IMR-90 (cell line): ENCODE data around the gene CEP63. TPM values are rescaled to one million over a fixed set of nuclear protein-coding genes. Genes with fewer than 3 reads are reported as not detected.

Experiments used
- ATAC-seq: fragments of 200-7000 bp; cut with Tn5 transposase; 2 replicates; pipeline ENCODE4 v1.9.1; 2020; ENCODE audit warnings: low read depth, mild to moderate bottlenecking, moderate library complexity
- BruUV-seq: library from RNA; stranded (reverse); fragments of 400-500 nt; replicated peaks from 2 replicates; lab custom pipeline; 2021; lab: Mats Ljungman, UMichigan
- CTCF ChIA-PET: fragments of 300-600 bp; formaldehyde crosslinking; extraction: SDS; loops from one replicate; lab custom pipeline; 2021; ENCODE audit warnings: antibody characterized with exemption; lab: Yijun Ruan, JAX
- POLR2A ChIA-PET: fragments of 300-600 bp; sonication (Branson Sonifier 250); formaldehyde crosslinking; loops from one replicate; lab custom pipeline; 2022; ENCODE audit warnings: antibody characterized with exemption; ENCODE audit not compliant: unreplicated experiment; lab: Charles Lee
- DNase-seq: peaks from one replicate; pipeline ENCODE4 v3.0.0; 2013
- H2AFZ ChIP-seq: replicated peaks from 2 replicates; pipeline ENCODE3; 2013; ENCODE audit warnings: low read length, mild to moderate bottlenecking; ENCODE audit not compliant: poor library complexity
- H2AK5ac ChIP-seq: 2 replicates; pipeline ENCODE4 v1.6.1; 2013; ENCODE audit warnings: low read depth, low read length, inconsistent platforms
- H2AK9ac ChIP-seq: replicated peaks from 2 replicates; pipeline ENCODE3; 2013; ENCODE audit warnings: mild to moderate bottlenecking, low read depth, low read length, moderate library complexity; ENCODE audit not compliant: poor library complexity
- H2BK120ac ChIP-seq: 2 replicates; pipeline ENCODE4 v1.6.1; 2013; ENCODE audit warnings: low read depth, low read length, inconsistent platforms
- H2BK15ac ChIP-seq: 3 replicates; pipeline ENCODE4 v1.6.1; 2013; ENCODE audit warnings: low read depth, low read length, inconsistent platforms
- H2BK20ac ChIP-seq: 2 replicates; pipeline ENCODE4 v1.6.1; 2013; ENCODE audit warnings: low read depth, mild to moderate bottlenecking, inconsistent platforms, low read length, moderate library complexity
- H2BK5ac ChIP-seq: 2 replicates; pipeline ENCODE4 v1.6.1; 2013; ENCODE audit warnings: mild to moderate bottlenecking, low read depth, low read length, inconsistent platforms; ENCODE audit not compliant: poor library complexity, severe bottlenecking
- H3K14ac ChIP-seq: replicated peaks from 2 replicates; pipeline ENCODE4 v1.6.1; 2013; ENCODE audit warnings: low read depth, low read length, inconsistent platforms
- H3K18ac ChIP-seq: 2 replicates; pipeline ENCODE4 v1.6.1; 2013; ENCODE audit warnings: low read depth, low read length, control low read depth
- H3K23ac ChIP-seq: 2 replicates; pipeline ENCODE4 v1.6.1; 2013; ENCODE audit warnings: low read depth, low read length, inconsistent platforms
- H3K27ac ChIP-seq: 2 replicates; pipeline ENCODE4 v1.5.1; 2013; ENCODE audit warnings: mild to moderate bottlenecking, control low read depth, low read length; ENCODE audit not compliant: insufficient read depth
- H3K27me3 ChIP-seq: 2 replicates; pipeline ENCODE4 v1.6.1; 2013; ENCODE audit warnings: low read length; ENCODE audit not compliant: control insufficient read depth, insufficient read depth
- H3K36me3 ChIP-seq: 2 replicates; pipeline ENCODE4 v1.6.1; 2013; ENCODE audit warnings: low read length, mixed read lengths; ENCODE audit not compliant: control insufficient read depth, insufficient read depth
- H3K4ac ChIP-seq: 2 replicates; pipeline ENCODE4 v1.6.1; 2013; ENCODE audit warnings: low read depth, low read length, inconsistent platforms
- H3K4me1 ChIP-seq: 2 replicates; pipeline ENCODE4 v1.6.1; 2013; ENCODE audit warnings: low read length, mixed read lengths; ENCODE audit not compliant: control insufficient read depth, insufficient read depth
- H3K4me2 ChIP-seq: 2 replicates; pipeline ENCODE4 v1.6.1; 2013; ENCODE audit warnings: low read depth, mild to moderate bottlenecking, control low read depth, low read length, moderate library complexity
- H3K4me3 ChIP-seq: 2 replicates; pipeline ENCODE4 v1.5.1; 2013; ENCODE audit warnings: low read depth, mild to moderate bottlenecking, control low read depth, low read length, moderate library complexity; ENCODE audit not compliant: insufficient read depth
- H3K56ac ChIP-seq: 2 replicates; pipeline ENCODE4 v1.6.1; 2013; ENCODE audit warnings: low read length, inconsistent platforms; ENCODE audit not compliant: insufficient read depth; ENCODE audit errors: extremely low read depth
- H3K79me1 ChIP-seq, 2 experiments: 2 replicates each; pipeline ENCODE4 v1.6.1; 2013; ENCODE audit warnings: low read length in 2 of 2, inconsistent platforms in 1 of 2, low read depth in 1 of 2
- H3K9ac ChIP-seq: 2 replicates; pipeline ENCODE4 v1.6.1; 2013; ENCODE audit warnings: low read depth, low read length, control low read depth
- H3K9me1 ChIP-seq: 2 replicates; pipeline ENCODE4 v1.6.1; 2013; ENCODE audit warnings: low read length, inconsistent platforms; ENCODE audit not compliant: insufficient read depth
- H3K9me3 ChIP-seq: 2 replicates; pipeline ENCODE4 v1.6.1; 2013; ENCODE audit warnings: low read length; ENCODE audit not compliant: control insufficient read depth, insufficient read depth
- H4K20me1 ChIP-seq: 2 replicates; pipeline ENCODE4 v1.6.1; 2013; ENCODE audit warnings: low read length, inconsistent platforms; ENCODE audit not compliant: insufficient read depth
- H4K5ac ChIP-seq: 2 replicates; pipeline ENCODE4 v1.6.1; 2013; ENCODE audit warnings: mild to moderate bottlenecking, low read depth, low read length, control low read depth
- H4K8ac ChIP-seq, 2 experiments: 2 replicates each; pipeline ENCODE4 v1.6.1; 2013; ENCODE audit warnings: low read depth in 2 of 2, low read length in 2 of 2, control low read depth in 1 of 2, inconsistent platforms in 1 of 2
- H4K91ac ChIP-seq: 2 replicates; pipeline ENCODE4 v1.6.1; 2013; ENCODE audit warnings: low read depth, low read length, inconsistent platforms; ENCODE audit not compliant: insufficient read depth
- BHLHE40 ChIP-seq: fragments of 150-350 bp; IDR thresholded peaks from 2 replicates; pipeline ENCODE4 v1.6.1; 2016; ENCODE audit warnings: mild to moderate bottlenecking, low read depth, low read length
- CEBPB ChIP-seq: IDR thresholded peaks from 2 replicates; pipeline ENCODE4 v1.6.1; 2012; ENCODE audit warnings: low read depth, low read length, improper control_type of control experiment
- CHD1 ChIP-seq: IDR thresholded peaks from 2 replicates; pipeline ENCODE4 v1.6.1; 2012; ENCODE audit warnings: low read depth, low read length, improper control_type of control experiment
- FOS ChIP-seq: fragments of 150-350 bp; IDR thresholded peaks from 2 replicates; pipeline ENCODE4 v1.6.1; 2016; ENCODE audit warnings: low read depth, low read length
- MAFK ChIP-seq: IDR thresholded peaks from 2 replicates; pipeline ENCODE4 v1.6.1; 2012; ENCODE audit warnings: low read depth, low read length, improper control_type of control experiment
- MAZ ChIP-seq: IDR thresholded peaks from 2 replicates; pipeline ENCODE4 v1.6.1; 2012; ENCODE audit warnings: low read depth, mild to moderate bottlenecking, low read length, improper control_type of control experiment, moderate library complexity, borderline replicate concordance
- MXI1 ChIP-seq: IDR thresholded peaks from 2 replicates; pipeline ENCODE4 v1.6.1; 2012; ENCODE audit warnings: low read depth, mild to moderate bottlenecking, low read length, moderate library complexity, borderline replicate concordance
- NFE2L2 ChIP-seq: fragments of 150-350 bp; IDR thresholded peaks from 2 replicates; pipeline ENCODE4 v1.6.1; 2016; ENCODE audit warnings: low read depth, mild to moderate bottlenecking, low read length
- POLR2A ChIP-seq: IDR thresholded peaks from 2 replicates; pipeline ENCODE4 v1.6.1; 2012; ENCODE audit warnings: mild to moderate bottlenecking, low read depth, low read length
- RAD21 ChIP-seq: IDR thresholded peaks from 2 replicates; pipeline ENCODE4 v1.6.1; 2012; ENCODE audit warnings: low read length, improper control_type of control experiment
- RCOR1 ChIP-seq: IDR thresholded peaks from 2 replicates; pipeline ENCODE4 v1.6.1; 2012; ENCODE audit warnings: mild to moderate bottlenecking, low read length, improper control_type of control experiment; ENCODE audit not compliant: insufficient replicate concordance
- RFX5 ChIP-seq: IDR thresholded peaks from 2 replicates; pipeline ENCODE4 v1.8.0; 2012; ENCODE audit warnings: low read depth, mild to moderate bottlenecking, low read length, moderate library complexity
- SMC3 ChIP-seq: fragments of 150-350 bp; IDR thresholded peaks from 2 replicates; pipeline ENCODE4 v1.6.1; 2016; ENCODE audit warnings: low read depth, mild to moderate bottlenecking, antibody characterized with exemption, low read length, moderate library complexity
- WGBS, 2 experiments: methylation state at CpG; one replicate each; pipeline versions ENCODE4 v1.1.5 to v1.1.7; 2013; ENCODE audit warnings: missing lambda C conversion rate in 2 of 2; ENCODE audit not compliant: insufficient read length in 1 of 2; ENCODE audit errors: extremely low coverage in 2 of 2; 5-methylcytosine and 5-hydroxymethylcytosine counted together
- dilution Hi-C: fragments of 300-500 bp; cut with HindIII; formaldehyde crosslinking; loops from one replicate; pipeline ENCODE4 v1.14.3; 2018; ENCODE audit warnings: low sequenced_read_pairs; ENCODE audit not compliant: unreplicated experiment
- in situ Hi-C: fragments of 300-500 bp; cut with MboI; formaldehyde crosslinking; loops from 3 replicates; pipeline ENCODE4 v1.14.3; 2019; ENCODE audit warnings: low sequenced_read_pairs, inconsistent platforms, mixed read lengths
- intact Hi-C: fragments of 100-400 bp; cut with micrococcal nuclease; formaldehyde crosslinking; loops from 2 replicates; pipeline ENCODE4 v1.10.0; 2022
- polyA plus RNA-seq, 3 experiments: library from polyadenylated mRNA; depleted of rRNA; stranded (reverse); fragments of >200 nt; gene quantifications; 2 replicates each; pipeline ENCODE4 v1.2.3, GENCODE V29; 2012; ENCODE audit warnings: low replicate concordance in 1 of 3
- total RNA-seq: library from RNA; depleted of rRNA; stranded (reverse); fragments of >200 nt; gene quantifications from 2 replicates; pipeline ENCODE4 v1.2.3, GENCODE V29; 2012
- TF ChIP-seq, protein P1 (sequence below): fragments of 150-350 bp; IDR thresholded peaks from 2 replicates; pipeline ENCODE4 v1.6.1; 2016; ENCODE audit warnings: low read depth, mild to moderate bottlenecking, low read length, moderate library complexity, borderline replicate concordance
- TF ChIP-seq, protein P2 (sequence below): fragments of 150-350 bp; IDR thresholded peaks from 2 replicates; pipeline ENCODE4 v1.6.1; 2017; ENCODE audit warnings: mild to moderate bottlenecking, antibody characterized with exemption, low read length, low read depth
- TF ChIP-seq, protein P3 (sequence below): conservative IDR thresholded peaks from 2 replicates; pipeline ENCODE4 v1.5.1; 2012; ENCODE audit warnings: mild to moderate bottlenecking, low read depth, low read length, improper control_type of control experiment

CEP63 gene
- total and polyA plus RNA-seq, 2 of the 4 experiments (the other 2 are of a cell fraction) = 6.5 to 9.1 TPM

DNA sequence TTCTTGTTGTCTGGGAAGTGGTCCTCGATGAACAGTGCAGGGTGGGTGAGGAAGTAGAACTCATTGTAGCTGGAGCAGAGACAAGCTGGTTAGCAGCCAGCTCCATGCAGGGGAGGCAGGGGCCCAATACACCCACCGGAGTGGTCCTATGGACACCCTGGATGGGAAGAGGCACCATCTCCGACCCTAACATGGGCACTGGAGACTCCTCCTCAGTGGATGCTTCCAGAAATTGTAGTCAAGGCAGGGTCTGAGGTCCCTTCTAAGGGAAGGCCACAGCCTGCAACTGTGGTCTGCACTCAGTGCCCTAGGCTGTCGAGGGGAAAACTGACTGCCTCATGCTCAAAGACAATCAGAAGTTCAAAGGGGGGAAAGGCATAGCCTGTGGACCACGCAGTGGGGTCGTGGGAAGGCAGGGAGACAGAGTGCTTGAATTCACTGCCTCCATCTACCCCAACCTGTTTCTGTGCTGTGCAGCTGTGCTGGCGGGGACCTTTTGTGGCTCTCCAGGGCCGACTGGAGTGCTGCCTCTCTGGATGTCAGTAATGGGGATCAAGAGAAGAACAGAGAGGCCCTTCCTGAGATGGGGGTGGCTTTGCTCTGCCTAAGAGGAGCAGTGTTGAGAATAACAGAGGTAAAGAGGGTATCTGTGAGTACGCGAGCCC is 123.0 kb downstream of the CEP63 start:
- Histone ChIP-seq H3K9me1 (no peaks in the 10 kb centered on the region), H3K4me1 (no peaks in the 10 kb centered on the region; the same call in 1 of the 2 replicates), H2AK5ac (no peak overlapping the region), H2BK120ac (no peak overlapping the region), H3K79me1 (no peaks in the 10 kb centered on the region), H3K27me3 (peaks cover 54% of the 10 kb centered on the region), H3K23ac (no peak overlapping the region), H3K9ac (no peak overlapping the region), H3K14ac (no peak overlapping the region), H4K91ac (no peak overlapping the region), H3K36me3 (no peaks in the 10 kb centered on the region), H2BK5ac (no peak overlapping the region), H3K56ac (no peak overlapping the region), H2AK9ac (no peak overlapping the region), H3K4me2 (no peak overlapping the region), H3K4ac (no peak overlapping the region), H2AFZ (no peak overlapping the region), H3K27ac (no peak overlapping the region), H4K8ac (no peak overlapping the region), H4K20me1 (no peaks in the 10 kb centered on the region), H2BK15ac (no peak overlapping the region), H4K5ac (no peak overlapping the region), H3K18ac (no peak overlapping the region), H2BK20ac (no peak overlapping the region), H3K4me3 (no peak overlapping the region), H3K9me3 (no peaks in the 10 kb centered on the region)
- intact Hi-C loops (no loop called here), in situ Hi-C loops (loop anchor here (10.0 kb wide), 1 partner anchor 1286 kb away; no protein-coding TSS in a partner anchor), dilution Hi-C loops (no loop called here)
- ATAC-seq (no peak), DNase-seq (no peak)
- ChIA-PET POLR2A (no interaction called here), CTCF (no interaction called here)
- no TSS peak for BruUV-seq
- no peak for TF ChIP-seq SMC3
- TF ChIP-seq, protein P1, sequence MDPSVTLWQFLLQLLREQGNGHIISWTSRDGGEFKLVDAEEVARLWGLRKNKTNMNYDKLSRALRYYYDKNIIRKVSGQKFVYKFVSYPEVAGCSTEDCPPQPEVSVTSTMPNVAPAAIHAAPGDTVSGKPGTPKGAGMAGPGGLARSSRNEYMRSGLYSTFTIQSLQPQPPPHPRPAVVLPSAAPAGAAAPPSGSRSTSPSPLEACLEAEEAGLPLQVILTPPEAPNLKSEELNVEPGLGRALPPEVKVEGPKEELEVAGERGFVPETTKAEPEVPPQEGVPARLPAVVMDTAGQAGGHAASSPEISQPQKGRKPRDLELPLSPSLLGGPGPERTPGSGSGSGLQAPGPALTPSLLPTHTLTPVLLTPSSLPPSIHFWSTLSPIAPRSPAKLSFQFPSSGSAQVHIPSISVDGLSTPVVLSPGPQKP = no peak
- no peak for TF ChIP-seq FOS
- no peak for TF ChIP-seq BHLHE40
- TF ChIP-seq CHD1 = no peak
- no peak for TF ChIP-seq MXI1
- no peak for TF ChIP-seq RAD21
- TF ChIP-seq MAZ = no peak
- TF ChIP-seq RCOR1 = no peak
- TF ChIP-seq NFE2L2 = no peak
- no peak for TF ChIP-seq CEBPB
- TF ChIP-seq, protein P2, sequence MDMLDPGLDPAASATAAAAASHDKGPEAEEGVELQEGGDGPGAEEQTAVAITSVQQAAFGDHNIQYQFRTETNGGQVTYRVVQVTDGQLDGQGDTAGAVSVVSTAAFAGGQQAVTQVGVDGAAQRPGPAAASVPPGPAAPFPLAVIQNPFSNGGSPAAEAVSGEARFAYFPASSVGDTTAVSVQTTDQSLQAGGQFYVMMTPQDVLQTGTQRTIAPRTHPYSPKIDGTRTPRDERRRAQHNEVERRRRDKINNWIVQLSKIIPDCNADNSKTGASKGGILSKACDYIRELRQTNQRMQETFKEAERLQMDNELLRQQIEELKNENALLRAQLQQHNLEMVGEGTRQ = no peak
- TF ChIP-seq, protein P3, sequence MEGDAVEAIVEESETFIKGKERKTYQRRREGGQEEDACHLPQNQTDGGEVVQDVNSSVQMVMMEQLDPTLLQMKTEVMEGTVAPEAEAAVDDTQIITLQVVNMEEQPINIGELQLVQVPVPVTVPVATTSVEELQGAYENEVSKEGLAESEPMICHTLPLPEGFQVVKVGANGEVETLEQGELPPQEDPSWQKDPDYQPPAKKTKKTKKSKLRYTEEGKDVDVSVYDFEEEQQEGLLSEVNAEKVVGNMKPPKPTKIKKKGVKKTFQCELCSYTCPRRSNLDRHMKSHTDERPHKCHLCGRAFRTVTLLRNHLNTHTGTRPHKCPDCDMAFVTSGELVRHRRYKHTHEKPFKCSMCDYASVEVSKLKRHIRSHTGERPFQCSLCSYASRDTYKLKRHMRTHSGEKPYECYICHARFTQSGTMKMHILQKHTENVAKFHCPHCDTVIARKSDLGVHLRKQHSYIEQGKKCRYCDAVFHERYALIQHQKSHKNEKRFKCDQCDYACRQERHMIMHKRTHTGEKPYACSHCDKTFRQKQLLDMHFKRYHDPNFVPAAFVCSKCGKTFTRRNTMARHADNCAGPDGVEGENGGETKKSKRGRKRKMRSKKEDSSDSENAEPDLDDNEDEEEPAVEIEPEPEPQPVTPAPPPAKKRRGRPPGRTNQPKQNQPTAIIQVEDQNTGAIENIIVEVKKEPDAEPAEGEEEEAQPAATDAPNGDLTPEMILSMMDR = no peak
- TF ChIP-seq RFX5 = no peak
- no peak for TF ChIP-seq MAFK
- TF ChIP-seq POLR2A = no peak
- 67% methylated on average over 6 of the region's 10 CpGs; no CpG with 5 or more reads in 1 of the 2 experiments for WGBS, 2 experiments
